Mesothelial cell of epicardium (in vitro differentiated cells): ENCODE data around the gene TM4SF4. TPM values are rescaled to one million over a fixed set of nuclear protein-coding genes. Genes with fewer than 3 reads are reported as not detected.

Experiments
- DNase-seq, 2 experiments: peaks; one replicate each; pipeline ENCODE4 v3.0.0; 2021; ENCODE audit warnings: low spot score in 2 of 2; ENCODE audit not compliant: unreplicated experiment in 2 of 2
- H3K27ac Mint-ChIP-seq: 2 replicates; pipeline ENCODE4 v1.8.0; 2021; ENCODE audit warnings: mixed read lengths
- H3K27me3 Mint-ChIP-seq: 2 replicates; pipeline ENCODE4 v1.8.0; 2021; ENCODE audit warnings: low read depth, mixed read lengths
- H3K36me3 Mint-ChIP-seq: 2 replicates; pipeline ENCODE4 v1.8.0; 2021; ENCODE audit warnings: mixed read lengths
- H3K4me1 Mint-ChIP-seq: 2 replicates; pipeline ENCODE4 v1.8.0; 2021; ENCODE audit warnings: mixed read lengths
- H3K4me3 Mint-ChIP-seq: 2 replicates; pipeline ENCODE4 v1.8.0; 2021; ENCODE audit warnings: mild to moderate bottlenecking, moderate library complexity, mixed read lengths
- H3K9me3 Mint-ChIP-seq: 2 replicates; pipeline ENCODE4 v1.8.0; 2021; ENCODE audit warnings: mixed read lengths
- total RNA-seq: library from RNA; stranded (reverse); gene quantifications from 3 replicates; pipeline ENCODE4 v1.2.1, GENCODE V29; 2021
- TF ChIP-seq, protein P1 (sequence below): fragments of 200-600 bp; sonication (generic); IDR thresholded peaks from one replicate; pipeline ENCODE4 v1.5.0; 2021; ENCODE audit warnings: antibody characterized with exemption; ENCODE audit not compliant: unreplicated experiment

The TM4SF4 gene
- total RNA-seq, 1 donor from 2014 or later, result 0.34 TPM

DNA sequence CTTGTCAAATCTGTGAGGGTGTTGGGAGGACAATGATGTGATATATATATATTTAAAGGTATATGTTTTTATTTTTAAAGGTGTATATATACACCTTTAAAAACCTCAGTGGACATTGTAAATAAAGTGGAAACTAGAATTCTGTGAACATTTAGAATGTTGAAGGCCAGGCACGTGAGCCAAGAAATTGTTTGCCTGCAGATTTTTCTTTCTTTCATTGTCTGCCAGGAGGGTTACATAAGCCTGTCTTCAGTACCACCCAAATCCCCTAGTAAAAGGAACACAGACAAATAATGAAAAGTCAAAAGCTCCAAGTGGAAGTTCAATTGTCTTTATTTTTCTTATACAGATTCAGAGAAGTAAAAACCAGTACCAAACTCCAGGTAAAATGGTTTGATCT is 42.4 kb downstream of the TM4SF4 start:
- DNase-seq, result no peak
- TF ChIP-seq, protein P1, sequence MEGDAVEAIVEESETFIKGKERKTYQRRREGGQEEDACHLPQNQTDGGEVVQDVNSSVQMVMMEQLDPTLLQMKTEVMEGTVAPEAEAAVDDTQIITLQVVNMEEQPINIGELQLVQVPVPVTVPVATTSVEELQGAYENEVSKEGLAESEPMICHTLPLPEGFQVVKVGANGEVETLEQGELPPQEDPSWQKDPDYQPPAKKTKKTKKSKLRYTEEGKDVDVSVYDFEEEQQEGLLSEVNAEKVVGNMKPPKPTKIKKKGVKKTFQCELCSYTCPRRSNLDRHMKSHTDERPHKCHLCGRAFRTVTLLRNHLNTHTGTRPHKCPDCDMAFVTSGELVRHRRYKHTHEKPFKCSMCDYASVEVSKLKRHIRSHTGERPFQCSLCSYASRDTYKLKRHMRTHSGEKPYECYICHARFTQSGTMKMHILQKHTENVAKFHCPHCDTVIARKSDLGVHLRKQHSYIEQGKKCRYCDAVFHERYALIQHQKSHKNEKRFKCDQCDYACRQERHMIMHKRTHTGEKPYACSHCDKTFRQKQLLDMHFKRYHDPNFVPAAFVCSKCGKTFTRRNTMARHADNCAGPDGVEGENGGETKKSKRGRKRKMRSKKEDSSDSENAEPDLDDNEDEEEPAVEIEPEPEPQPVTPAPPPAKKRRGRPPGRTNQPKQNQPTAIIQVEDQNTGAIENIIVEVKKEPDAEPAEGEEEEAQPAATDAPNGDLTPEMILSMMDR, result no peak
- Mint-ChIP-seq H3K36me3 (peaks cover 3% of the 10 kb centered on the region), H3K4me3 (no peak overlapping the region), H3K27ac (no peak overlapping the region), H3K9me3 (no peaks in the 10 kb centered on the region), H3K27me3 (no peaks in the 10 kb centered on the region), H3K4me1 (peaks cover 8% of the 10 kb centered on the region)

DNA sequence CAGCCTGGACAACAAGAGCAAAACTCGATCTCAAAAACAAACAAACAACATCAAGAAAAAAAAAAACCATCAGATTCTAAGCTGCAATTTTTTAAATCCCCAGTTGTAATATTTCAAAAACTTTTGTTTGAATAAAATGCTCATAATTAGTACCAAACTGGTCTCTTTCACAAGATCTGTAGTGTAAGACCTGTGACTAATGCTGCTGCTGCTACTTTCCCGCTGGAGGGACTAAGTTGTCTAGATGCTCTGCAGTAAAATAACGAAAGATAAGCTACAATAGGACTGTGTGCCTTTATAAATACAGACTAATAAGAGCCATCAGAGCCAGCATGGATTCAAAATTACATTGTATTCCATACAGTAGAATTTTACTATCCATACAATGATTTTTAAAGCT is 45.4 kb downstream of the TM4SF4 start:
- Mint-ChIP-seq H3K4me1 (no peaks in the 10 kb centered on the region), H3K9me3 (no peaks in the 10 kb centered on the region), H3K36me3 (peaks cover 21% of the 10 kb centered on the region), H3K27ac (no peak overlapping the region), H3K4me3 (no peak overlapping the region), H3K27me3 (no peaks in the 10 kb centered on the region)
- DNase-seq, result no peak
- TF ChIP-seq, protein P1, result no peak

DNA sequence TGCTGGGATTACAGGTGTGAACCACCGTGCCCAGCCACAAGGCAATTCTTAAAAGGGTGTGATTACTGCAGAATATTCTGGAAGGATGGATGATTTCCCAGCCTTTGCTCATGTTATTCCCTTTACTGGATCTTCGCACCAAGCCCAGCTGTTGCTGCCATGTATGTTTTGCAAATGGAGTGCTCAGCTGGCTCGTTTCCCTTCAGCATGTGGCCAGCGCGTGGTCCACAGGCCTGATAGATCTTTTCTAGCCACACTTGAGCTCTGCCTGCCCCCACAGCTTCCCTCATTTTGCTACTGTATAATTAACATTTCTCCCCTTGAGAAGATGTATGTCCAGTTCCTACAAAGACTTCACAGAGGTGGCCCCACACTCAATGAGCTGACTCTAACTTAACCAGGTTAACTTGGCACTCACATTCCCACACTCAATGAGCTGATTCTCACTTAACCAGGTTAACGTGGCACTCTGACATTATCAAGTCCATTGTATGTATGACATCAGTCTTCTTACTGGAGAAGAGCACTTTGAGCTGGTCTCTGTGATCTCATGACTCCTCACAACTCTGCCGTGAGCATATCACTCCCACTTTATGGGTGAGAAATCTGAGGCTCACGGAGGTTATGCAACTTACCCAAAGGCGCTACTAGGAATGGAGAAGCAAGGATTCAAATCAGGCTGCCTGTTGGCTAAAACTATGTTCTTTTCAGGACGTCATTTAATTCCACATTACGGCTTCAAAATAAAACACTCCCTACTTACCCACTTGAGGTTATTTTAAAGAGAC is 49.2 kb downstream of the TM4SF4 start:
- TF ChIP-seq, protein P1, result no peak
- DNase-seq, result no peak
- peak overlapping the region; percentile 8 for H3K27ac Mint-ChIP-seq
- peaks cover 8% of the 10 kb centered on the region for H3K4me1 Mint-ChIP-seq
- no peaks in the 10 kb centered on the region for H3K27me3 Mint-ChIP-seq
- H3K4me3 Mint-ChIP-seq, result no peak overlapping the region
- H3K36me3 Mint-ChIP-seq, result peaks cover 29% of the 10 kb centered on the region
- no peaks in the 10 kb centered on the region for H3K9me3 Mint-ChIP-seq

DNA sequence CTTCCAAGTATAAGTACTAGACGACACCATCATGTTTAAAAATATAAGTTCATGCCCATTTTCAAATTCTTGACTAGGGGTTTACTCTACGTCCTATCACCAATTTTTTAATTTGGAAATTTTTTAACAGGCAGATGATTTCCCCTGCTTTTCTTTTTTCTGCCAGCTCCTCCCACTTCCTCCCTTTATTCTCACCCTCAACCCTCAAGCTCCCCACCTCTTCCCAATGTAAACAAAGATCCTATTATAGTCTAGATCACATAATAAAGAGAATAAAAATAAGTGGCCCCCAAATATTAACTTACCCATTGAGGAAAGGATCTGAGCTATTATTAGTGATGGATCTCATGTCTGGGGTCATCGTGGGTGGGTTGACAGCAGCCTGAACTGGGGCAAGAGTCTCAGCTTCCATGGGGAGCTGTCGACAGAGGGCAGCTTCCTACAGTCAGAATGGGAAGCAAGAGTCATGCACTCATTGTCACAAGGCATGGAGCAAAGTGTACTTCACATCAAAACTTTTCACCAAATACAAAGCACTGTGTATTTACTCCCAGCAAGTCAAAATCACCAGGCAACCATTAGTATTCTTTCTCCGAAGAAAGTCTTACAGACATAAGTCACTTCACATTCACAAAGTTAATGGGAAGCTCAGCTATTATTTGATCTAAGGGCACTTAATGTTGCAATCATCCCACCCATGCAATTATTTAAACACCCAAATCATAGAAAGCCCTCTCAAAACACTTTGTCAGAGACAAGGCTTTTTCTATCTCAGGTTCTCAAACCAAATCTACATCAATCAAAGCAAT is 53.2 kb downstream of the TM4SF4 start:
- Mint-ChIP-seq H3K27ac (peak overlapping the region; percentile 54), H3K4me3 (no peak overlapping the region), H3K36me3 (peaks cover 23% of the 10 kb centered on the region), H3K4me1 (peaks cover 15% of the 10 kb centered on the region), H3K27me3 (no peaks in the 10 kb centered on the region), H3K9me3 (no peaks in the 10 kb centered on the region)
- TF ChIP-seq, protein P1, result no peak
- DNase-seq, result no peak

DNA sequence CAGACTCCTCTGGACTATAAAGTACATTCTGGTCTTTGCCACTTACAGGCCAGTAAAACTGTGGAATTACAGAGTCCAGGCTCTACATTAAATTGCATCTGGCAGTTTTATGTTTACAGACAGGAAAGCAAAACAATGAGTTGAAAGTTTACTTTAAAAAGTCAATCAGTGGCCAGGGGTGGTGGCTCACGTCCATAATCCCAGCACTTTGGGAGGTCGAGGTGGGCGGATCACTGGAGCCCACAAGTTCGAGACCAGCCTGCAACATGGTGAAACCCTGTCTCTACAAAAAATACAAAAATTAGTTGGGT is 53.8 kb downstream of the TM4SF4 start:
- Mint-ChIP-seq H3K36me3 (peaks cover 23% of the 10 kb centered on the region), H3K27ac (peak overlapping the region; percentile 33), H3K9me3 (no peaks in the 10 kb centered on the region), H3K27me3 (no peaks in the 10 kb centered on the region), H3K4me1 (peaks cover 21% of the 10 kb centered on the region), H3K4me3 (no peak overlapping the region)
- no peak for DNase-seq
- TF ChIP-seq, protein P1, result no peak
